GM21360 (cell line): ENCODE data around the gene XRCC5.
"Not testable (repeated sequence)": the region's sequence is repeated elsewhere in the genome, so short reads cannot be mapped to it uniquely, and the experiment has no call there.

ENCODE experiments used
- ATAC-seq: cut with Tn5 transposase; IDR thresholded peaks from one replicate; pipeline ENCODE4 v1.9.1; 2021; ENCODE audit warnings: mild to moderate bottlenecking, moderate library complexity; ENCODE audit not compliant: unreplicated experiment

The XRCC5 gene

GRCh38 chr2:216114714-216115531 lies 5.8 kb downstream of the XRCC5 start:
- peak; percentile 48 for ATAC-seq

- ATAC-seq: no peak
These were observed 7.3 kb downstream of the XRCC5 start for GRCh38 chr2:216116418-216116817.

- no peak for ATAC-seq
These were observed 8.6 kb downstream of the XRCC5 start for GRCh38 chr2:216117561-216118340.

GRCh38 chr2:216118474-216118873 lies 9.3 kb downstream of the XRCC5 start:
- no peak for ATAC-seq

GRCh38 chr2:216119146-216119545 lies 10.0 kb downstream of the XRCC5 start:
- no peak for ATAC-seq

- ATAC-seq: no peak
These were observed 10.8 kb downstream of the XRCC5 start for GRCh38 chr2:216119986-216120385.

- no peak for ATAC-seq
These were observed 12.1 kb downstream of the XRCC5 start for GRCh38 chr2:216121255-216121654.

GRCh38 chr2:216126943-216127342 lies 17.8 kb downstream of the XRCC5 start:
- ATAC-seq: no peak

- no peak for ATAC-seq
These were observed 21.3 kb downstream of the XRCC5 start for GRCh38 chr2:216130346-216130971.

GRCh38 chr2:216131175-216131926 lies 22.2 kb downstream of the XRCC5 start:
- ATAC-seq: no peak

GRCh38 chr2:216132585-216132984 lies 23.4 kb downstream of the XRCC5 start:
- no peak for ATAC-seq

GRCh38 chr2:216133397-216133796 lies 24.2 kb downstream of the XRCC5 start:
- no peak for ATAC-seq

- ATAC-seq: no peak
These were observed 25.9 kb downstream of the XRCC5 start for GRCh38 chr2:216134958-216135541.

GRCh38 chr2:216139884-216140283 lies 30.7 kb downstream of the XRCC5 start:
- ATAC-seq: no peak

- ATAC-seq: not testable (repeated sequence)
These were observed 32.4 kb downstream of the XRCC5 start for GRCh38 chr2:216141516-216141915.

- ATAC-seq: peak; percentile 99
These were observed 33.4 kb downstream of the XRCC5 start for GRCh38 chr2:216142540-216142939.

GRCh38 chr2:216144372-216144771 lies 35.2 kb downstream of the XRCC5 start:
- ATAC-seq: no peak

- no peak for ATAC-seq
These were observed 35.7 kb downstream of the XRCC5 start for GRCh38 chr2:216144857-216145256.

GRCh38 chr2:216146573-216146972 lies 37.4 kb downstream of the XRCC5 start:
- no peak for ATAC-seq
